GM10847 (cell line): ENCODE measurements around the gene CRTC1.

ENCODE experiments used
- POLR2A ChIP-seq: IDR thresholded peaks from 2 replicates; pipeline ENCODE4 v1.6.1; 2011; ENCODE audit not compliant: insufficient read length; ENCODE audit errors: extremely low read depth

The CRTC1 gene

DNA sequence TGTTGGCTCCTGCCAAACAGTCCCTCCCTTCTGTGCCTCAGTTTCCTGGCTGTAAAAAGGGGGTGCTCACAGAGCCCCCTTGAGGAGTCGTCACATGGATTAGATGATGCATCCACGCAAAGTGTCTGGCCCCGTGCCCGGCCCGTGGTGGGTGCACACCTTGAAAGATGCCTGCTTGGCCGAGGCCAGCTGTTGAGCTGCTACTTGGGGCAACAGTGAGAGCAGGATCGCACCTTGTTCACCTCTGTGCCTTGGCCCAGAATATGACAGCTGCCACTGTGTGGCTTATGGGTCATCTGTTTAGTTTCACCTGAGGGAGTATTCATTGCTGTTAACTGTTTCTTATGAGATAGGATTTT is 17.7 kb downstream of the CRTC1 start:
- TF ChIP-seq POLR2A = no peak

- TF ChIP-seq POLR2A = no peak
These were observed 20.6 kb downstream of the CRTC1 start for GRCh38 chr19:18704054-18704453.

- TF ChIP-seq POLR2A = no peak
These were observed 21.5 kb downstream of the CRTC1 start for GRCh38 chr19:18704971-18705370.

DNA sequence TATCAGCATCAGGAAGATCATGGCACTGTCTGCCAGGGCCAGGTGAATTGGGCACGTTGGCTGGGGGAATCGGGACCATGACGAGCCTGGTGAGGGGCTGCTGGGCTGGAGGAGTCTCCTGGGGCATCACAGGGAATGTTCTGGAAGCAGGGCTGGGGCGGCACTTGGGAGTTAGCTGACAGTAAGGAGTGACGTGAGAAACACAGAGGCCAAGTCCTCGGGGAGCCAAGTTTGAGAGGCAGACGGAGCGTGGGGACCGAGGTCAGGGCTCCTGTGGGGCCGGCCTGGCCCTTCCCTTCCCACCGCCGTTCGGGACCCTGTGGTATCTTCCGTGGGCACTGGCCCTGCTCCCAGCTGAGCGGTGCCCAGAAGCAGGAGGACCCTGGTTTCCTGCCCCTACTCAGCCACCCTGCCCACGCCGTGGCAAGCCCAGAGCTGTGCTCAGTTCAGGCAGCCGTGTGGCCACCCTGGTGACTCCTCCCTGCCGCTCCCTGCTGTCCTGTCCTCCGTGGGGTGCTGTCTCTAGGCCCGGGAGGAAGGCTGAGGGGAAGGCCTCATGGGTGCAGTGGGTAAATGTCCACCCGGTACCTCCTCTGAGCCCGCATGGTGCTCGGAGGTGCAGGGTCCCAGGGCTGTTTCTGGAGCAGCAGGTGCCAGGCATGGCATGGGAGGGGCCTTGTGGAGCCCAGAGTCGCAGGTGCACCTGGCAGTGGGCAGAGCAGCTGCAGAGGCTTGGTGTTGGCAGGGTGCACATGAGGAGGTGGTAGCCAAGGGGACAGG is 25.2 kb downstream of the CRTC1 start:
- no peak for TF ChIP-seq POLR2A

GRCh38 chr19:18709546-18709945 is 26.1 kb downstream of the CRTC1 start:
- no peak for TF ChIP-seq POLR2A

DNA sequence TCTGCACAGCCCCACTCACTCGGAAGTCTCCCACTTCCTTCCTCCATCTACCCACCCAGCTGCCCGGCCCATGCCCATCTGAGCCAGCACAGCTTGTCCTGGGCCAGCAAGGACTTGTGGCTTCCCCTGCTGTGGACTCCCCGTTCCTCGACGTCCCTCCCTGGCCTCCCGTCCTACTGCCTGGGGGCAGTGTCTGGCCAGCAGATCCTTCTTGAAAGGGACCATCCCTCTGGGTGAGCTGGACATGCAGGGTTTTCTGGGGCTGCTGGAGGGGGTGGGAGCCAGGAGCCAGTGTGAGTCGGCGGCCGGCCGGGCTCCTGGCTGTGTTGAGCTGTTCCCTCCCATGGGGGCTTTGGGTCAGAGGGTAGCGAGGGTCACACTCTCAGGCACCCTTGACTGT is 26.7 kb downstream of the CRTC1 start:
- TF ChIP-seq POLR2A = no peak

- no peak for TF ChIP-seq POLR2A
These were observed 27.7 kb downstream of the CRTC1 start for GRCh38 chr19:18710996-18711751.

- no peak for TF ChIP-seq POLR2A
These were observed 28.4 kb downstream of the CRTC1 start for GRCh38 chr19:18711893-18712292.

GRCh38 chr19:18712981-18713380 is 29.5 kb downstream of the CRTC1 start:
- no peak for TF ChIP-seq POLR2A

GRCh38 chr19:18713550-18714117 is 30.2 kb downstream of the CRTC1 start:
- TF ChIP-seq POLR2A = no peak

GRCh38 chr19:18715416-18715815 is 31.9 kb downstream of the CRTC1 start:
- no peak for TF ChIP-seq POLR2A

- TF ChIP-seq POLR2A = no peak
These were observed 33.4 kb downstream of the CRTC1 start for GRCh38 chr19:18716857-18717256.

GRCh38 chr19:18717601-18718000 is 34.1 kb downstream of the CRTC1 start:
- no peak for TF ChIP-seq POLR2A

DNA sequence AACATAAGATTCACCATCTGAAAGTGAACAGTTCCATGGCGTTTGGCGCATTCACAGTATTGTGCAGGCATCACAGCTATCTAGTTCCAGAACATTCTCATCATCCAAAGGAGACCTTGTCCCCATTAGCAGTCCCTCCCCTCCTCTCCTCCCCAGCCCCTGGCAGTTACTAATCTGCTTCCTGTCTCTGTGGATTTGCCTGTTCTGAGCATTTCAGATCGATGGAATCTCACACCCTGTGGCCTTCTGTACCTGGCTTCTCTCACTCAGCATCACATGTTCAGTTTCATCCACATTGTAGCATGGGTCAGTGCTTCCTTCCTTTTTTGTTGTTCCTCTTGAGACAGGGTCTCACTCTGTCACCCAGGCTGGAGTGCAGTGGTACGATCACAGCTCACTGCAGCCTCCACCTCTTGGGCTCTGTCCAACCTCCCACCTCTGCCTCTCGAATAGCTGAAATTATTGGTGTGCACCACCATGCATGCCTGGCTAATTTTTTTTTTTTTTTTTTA is 34.6 kb downstream of the CRTC1 start:
- TF ChIP-seq POLR2A = no peak

- no peak for TF ChIP-seq POLR2A
These were observed 35.5 kb downstream of the CRTC1 start for GRCh38 chr19:18718846-18719458.

DNA sequence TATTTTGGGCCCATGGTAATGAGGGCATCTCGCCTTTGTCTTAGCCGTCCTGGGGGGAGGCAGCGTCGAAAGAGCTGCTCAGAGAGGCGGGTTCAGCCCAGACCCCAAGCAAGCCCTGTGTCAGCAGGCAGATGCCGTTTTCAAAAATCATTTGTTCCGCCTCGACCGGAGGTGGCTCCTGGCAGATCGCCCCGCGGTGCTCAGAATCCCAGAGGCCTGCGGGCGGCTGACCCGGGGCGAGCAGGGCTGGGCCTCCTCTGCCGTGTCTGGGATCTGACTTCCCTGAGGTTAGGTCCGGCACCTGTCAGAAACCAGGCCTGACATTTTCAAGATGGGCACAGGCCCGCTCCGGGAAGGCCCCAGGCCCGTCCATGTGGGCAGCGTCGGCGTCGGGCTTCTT is 36.1 kb downstream of the CRTC1 start:
- TF ChIP-seq POLR2A = no peak
